Measurements from ENCODE around the gene HAAO. TPM values are rescaled to one million over a fixed set of nuclear protein-coding genes. Genes with fewer than 3 reads are reported as not detected.

Gene HAAO
- total and polyA plus RNA-seq, 2 of the 8 experiments (the other 6 are each of a cell fraction or from before 2014, with no cell fraction given): 2.5 to 7.0 TPM

- TF ChIP-seq, protein P1, sequence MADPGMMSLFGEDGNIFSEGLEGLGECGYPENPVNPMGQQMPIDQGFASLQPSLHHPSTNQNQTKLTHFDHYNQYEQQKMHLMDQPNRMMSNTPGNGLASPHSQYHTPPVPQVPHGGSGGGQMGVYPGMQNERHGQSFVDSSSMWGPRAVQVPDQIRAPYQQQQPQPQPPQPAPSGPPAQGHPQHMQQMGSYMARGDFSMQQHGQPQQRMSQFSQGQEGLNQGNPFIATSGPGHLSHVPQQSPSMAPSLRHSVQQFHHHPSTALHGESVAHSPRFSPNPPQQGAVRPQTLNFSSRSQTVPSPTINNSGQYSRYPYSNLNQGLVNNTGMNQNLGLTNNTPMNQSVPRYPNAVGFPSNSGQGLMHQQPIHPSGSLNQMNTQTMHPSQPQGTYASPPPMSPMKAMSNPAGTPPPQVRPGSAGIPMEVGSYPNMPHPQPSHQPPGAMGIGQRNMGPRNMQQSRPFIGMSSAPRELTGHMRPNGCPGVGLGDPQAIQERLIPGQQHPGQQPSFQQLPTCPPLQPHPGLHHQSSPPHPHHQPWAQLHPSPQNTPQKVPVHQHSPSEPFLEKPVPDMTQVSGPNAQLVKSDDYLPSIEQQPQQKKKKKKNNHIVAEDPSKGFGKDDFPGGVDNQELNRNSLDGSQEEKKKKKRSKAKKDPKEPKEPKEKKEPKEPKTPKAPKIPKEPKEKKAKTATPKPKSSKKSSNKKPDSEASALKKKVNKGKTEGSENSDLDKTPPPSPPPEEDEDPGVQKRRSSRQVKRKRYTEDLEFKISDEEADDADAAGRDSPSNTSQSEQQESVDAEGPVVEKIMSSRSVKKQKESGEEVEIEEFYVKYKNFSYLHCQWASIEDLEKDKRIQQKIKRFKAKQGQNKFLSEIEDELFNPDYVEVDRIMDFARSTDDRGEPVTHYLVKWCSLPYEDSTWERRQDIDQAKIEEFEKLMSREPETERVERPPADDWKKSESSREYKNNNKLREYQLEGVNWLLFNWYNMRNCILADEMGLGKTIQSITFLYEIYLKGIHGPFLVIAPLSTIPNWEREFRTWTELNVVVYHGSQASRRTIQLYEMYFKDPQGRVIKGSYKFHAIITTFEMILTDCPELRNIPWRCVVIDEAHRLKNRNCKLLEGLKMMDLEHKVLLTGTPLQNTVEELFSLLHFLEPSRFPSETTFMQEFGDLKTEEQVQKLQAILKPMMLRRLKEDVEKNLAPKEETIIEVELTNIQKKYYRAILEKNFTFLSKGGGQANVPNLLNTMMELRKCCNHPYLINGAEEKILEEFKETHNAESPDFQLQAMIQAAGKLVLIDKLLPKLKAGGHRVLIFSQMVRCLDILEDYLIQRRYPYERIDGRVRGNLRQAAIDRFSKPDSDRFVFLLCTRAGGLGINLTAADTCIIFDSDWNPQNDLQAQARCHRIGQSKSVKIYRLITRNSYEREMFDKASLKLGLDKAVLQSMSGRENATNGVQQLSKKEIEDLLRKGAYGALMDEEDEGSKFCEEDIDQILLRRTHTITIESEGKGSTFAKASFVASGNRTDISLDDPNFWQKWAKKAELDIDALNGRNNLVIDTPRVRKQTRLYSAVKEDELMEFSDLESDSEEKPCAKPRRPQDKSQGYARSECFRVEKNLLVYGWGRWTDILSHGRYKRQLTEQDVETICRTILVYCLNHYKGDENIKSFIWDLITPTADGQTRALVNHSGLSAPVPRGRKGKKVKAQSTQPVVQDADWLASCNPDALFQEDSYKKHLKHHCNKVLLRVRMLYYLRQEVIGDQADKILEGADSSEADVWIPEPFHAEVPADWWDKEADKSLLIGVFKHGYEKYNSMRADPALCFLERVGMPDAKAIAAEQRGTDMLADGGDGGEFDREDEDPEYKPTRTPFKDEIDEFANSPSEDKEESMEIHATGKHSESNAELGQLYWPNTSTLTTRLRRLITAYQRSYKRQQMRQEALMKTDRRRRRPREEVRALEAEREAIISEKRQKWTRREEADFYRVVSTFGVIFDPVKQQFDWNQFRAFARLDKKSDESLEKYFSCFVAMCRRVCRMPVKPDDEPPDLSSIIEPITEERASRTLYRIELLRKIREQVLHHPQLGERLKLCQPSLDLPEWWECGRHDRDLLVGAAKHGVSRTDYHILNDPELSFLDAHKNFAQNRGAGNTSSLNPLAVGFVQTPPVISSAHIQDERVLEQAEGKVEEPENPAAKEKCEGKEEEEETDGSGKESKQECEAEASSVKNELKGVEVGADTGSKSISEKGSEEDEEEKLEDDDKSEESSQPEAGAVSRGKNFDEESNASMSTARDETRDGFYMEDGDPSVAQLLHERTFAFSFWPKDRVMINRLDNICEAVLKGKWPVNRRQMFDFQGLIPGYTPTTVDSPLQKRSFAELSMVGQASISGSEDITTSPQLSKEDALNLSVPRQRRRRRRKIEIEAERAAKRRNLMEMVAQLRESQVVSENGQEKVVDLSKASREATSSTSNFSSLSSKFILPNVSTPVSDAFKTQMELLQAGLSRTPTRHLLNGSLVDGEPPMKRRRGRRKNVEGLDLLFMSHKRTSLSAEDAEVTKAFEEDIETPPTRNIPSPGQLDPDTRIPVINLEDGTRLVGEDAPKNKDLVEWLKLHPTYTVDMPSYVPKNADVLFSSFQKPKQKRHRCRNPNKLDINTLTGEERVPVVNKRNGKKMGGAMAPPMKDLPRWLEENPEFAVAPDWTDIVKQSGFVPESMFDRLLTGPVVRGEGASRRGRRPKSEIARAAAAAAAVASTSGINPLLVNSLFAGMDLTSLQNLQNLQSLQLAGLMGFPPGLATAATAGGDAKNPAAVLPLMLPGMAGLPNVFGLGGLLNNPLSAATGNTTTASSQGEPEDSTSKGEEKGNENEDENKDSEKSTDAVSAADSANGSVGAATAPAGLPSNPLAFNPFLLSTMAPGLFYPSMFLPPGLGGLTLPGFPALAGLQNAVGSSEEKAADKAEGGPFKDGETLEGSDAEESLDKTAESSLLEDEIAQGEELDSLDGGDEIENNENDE (IDR thresholded peaks at IDR 0.05; ENCODE audit: insufficient replicate concordance, low read length): no peak
- no peak for TF ChIP-seq RAD21 (IDR thresholded peaks at IDR 0.05 in 1 of 2, conservative IDR thresholded peaks at IDR 0.05 in 1 of 2; ENCODE audit: low read depth in 2 of 2, low read length in 2 of 2)
- no peak for TF ChIP-seq ZNF274 (IDR thresholded peaks at IDR 0.05; ENCODE audit: borderline replicate concordance, extremely low read depth, low read length)
- peak; percentile 70; the same call in 1 of the 2 replicates for TF ChIP-seq TEAD4 (IDR thresholded peaks at IDR 0.05; ENCODE audit: low read depth, low read length)
Measured at GRCh38 chr2:42810971-42811811, 18.8 kb upstream of the HAAO start (continued).

All from H1 (cell line).